Ascending aorta (tissue), 2 donors: ENCODE measurements around the gene TMEM266. TPM values are rescaled to one million over a fixed set of nuclear protein-coding genes. Genes with fewer than 3 reads are reported as not detected.

ENCODE experiments used
- DNase-seq, 2 donors: peaks; one replicate each; pipeline ENCODE4 v3.0.0-alpha.2; 2019; ENCODE audit warnings: low spot score in 2 of 2
- H3K27ac ChIP-seq, 2 donors: fragments of 200-600 bp; sonication (generic); one replicate each; pipeline ENCODE4 v1.5.1; 2016 to 2017; ENCODE audit warnings: mild to moderate bottlenecking in 1 of 2
- H3K27me3 ChIP-seq: fragments of 200-600 bp; sonication (generic); one replicate; pipeline ENCODE4 v1.5.1; 2017
- H3K36me3 ChIP-seq, 2 donors: fragments of 200-600 bp; sonication (generic); one replicate each; pipeline ENCODE4 v1.5.1; 2016
- H3K4me1 ChIP-seq, 2 donors: fragments of 200-600 bp; sonication (generic); one replicate each; pipeline ENCODE4 v1.5.1; 2016 to 2017; ENCODE audit warnings: mild to moderate bottlenecking in 1 of 2
- H3K4me3 ChIP-seq, 2 donors: fragments of 200-600 bp; sonication (generic); one replicate each; pipeline ENCODE4 v1.5.1; 2016 to 2017; ENCODE audit warnings: mild to moderate bottlenecking in 1 of 2
- H3K9me3 ChIP-seq, 2 donors: fragments of 200-600 bp; sonication (generic); one replicate each; pipeline ENCODE4 v1.5.1; 2016
- CTCF ChIP-seq, 3 experiments: fragments of 200-600 bp in 2 of 3; fragments of 450-650 bp in 1 of 3; sonication (generic) in 2 of 3; IDR thresholded peaks; one replicate each; pipeline ENCODE4 v1.5.1; 2016 to 2019; ENCODE audit warnings: antibody characterized with exemption in 3 of 3, mild to moderate bottlenecking in 1 of 3, moderate library complexity in 1 of 3
- intact Hi-C: fragments of 100-400 bp; cut with DNase I; formaldehyde crosslinking; loops from one replicate; pipeline ENCODE4 v1.15.1; 2023
- total RNA-seq: library from RNA; depleted of rRNA; stranded (reverse); fragments of >200 nt; gene quantifications from one replicate; pipeline ENCODE4 v1.1.0, GENCODE V29; 2016

TMEM266 gene
- total RNA-seq, 1 donor from 2014 or later: not detected

DNA sequence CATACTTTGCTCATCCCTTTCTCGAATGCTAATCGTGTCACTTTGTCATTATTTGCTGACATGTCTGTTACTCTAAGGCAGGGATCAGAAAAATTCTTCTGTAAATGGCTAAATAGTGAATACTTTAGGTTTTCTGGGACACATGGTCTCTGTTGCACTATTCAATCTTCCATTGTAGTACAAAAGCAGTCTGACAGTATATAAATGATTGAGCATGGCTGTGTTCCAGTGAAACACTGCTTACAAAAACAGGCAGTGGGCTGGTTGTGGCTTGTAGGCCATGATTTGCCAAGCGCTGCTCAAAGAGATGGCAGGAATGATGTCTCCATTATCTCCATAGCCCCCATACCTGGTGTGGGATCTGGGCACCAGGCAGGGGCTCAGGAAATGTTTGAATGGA lies 45.6 kb downstream of the TMEM266 start:
- TF ChIP-seq CTCF (IDR thresholded peaks at IDR 0.05): no peak
- no peak overlapping the region for H3K4me3 ChIP-seq
- no peak overlapping the region for H3K27ac ChIP-seq
- H3K36me3 ChIP-seq: no peaks in the 10 kb centered on the region
- H3K27me3 ChIP-seq: no peaks in the 10 kb centered on the region
- intact Hi-C loops: no loop called here
- no peaks in the 10 kb centered on the region for H3K4me1 ChIP-seq
- DNase-seq: no peak
- H3K9me3 ChIP-seq: no peaks in the 10 kb centered on the region

GRCh38 chr15:76105911-76106310 lies 46.1 kb downstream of the TMEM266 start:
- Histone ChIP-seq H3K9me3 (no peaks in the 10 kb centered on the region), H3K4me3 (no peak overlapping the region), H3K36me3 (no peaks in the 10 kb centered on the region), H3K27me3 (no peaks in the 10 kb centered on the region), H3K4me1 (no peaks in the 10 kb centered on the region), H3K27ac (no peak overlapping the region)
- intact Hi-C loops: no loop called here
- no peak for DNase-seq
- TF ChIP-seq CTCF (IDR thresholded peaks at IDR 0.05): no peak

GRCh38 chr15:76107169-76107568 lies 47.4 kb downstream of the TMEM266 start:
- intact Hi-C loops: no loop called here
- no peak overlapping the region for H3K4me3 ChIP-seq
- TF ChIP-seq CTCF (IDR thresholded peaks at IDR 0.05): no peak
- no peaks in the 10 kb centered on the region for H3K36me3 ChIP-seq
- H3K9me3 ChIP-seq: no peaks in the 10 kb centered on the region
- no peaks in the 10 kb centered on the region for H3K4me1 ChIP-seq
- no peak overlapping the region for H3K27ac ChIP-seq
- H3K27me3 ChIP-seq: no peaks in the 10 kb centered on the region
- no peak for DNase-seq

DNA sequence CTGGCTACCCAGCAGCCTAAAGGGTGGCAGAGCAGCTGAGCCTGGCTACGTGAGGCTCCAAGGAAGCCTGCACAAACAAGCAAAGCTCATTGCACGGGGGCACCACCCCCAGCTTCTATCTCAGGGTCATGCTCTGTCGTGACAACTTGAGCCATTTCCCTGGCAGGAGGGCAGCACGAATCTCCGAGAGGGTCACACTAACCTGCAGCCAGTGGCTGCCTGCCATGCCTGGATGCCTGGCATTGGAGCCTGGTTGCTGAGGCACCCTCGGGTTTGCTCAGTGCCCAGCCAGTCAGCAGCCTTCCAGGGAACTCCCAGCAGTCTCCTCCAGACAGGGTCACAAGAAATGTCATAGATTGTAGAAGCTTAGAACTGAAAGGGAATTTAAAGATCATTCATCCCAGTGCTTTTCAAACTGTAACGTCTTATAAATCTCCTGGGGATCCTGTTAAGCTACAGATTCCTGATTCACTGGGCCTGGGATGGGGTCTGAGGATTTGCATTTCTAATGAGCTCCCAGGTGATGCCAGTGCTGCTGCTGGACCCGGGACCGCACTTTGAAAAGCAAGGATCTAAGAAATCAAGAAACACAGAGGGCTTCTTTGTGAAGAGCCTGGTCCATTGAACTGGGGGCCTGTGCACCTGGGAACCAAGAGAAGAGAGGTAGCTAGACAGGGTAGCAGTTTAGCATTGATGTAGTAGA lies 48.4 kb downstream of the TMEM266 start:
- no peak for TF ChIP-seq CTCF (IDR thresholded peaks at IDR 0.05)
- Histone ChIP-seq H3K4me3 (no peak overlapping the region), H3K9me3 (no peaks in the 10 kb centered on the region), H3K36me3 (no peaks in the 10 kb centered on the region), H3K27me3 (no peaks in the 10 kb centered on the region), H3K4me1 (no peaks in the 10 kb centered on the region), H3K27ac (no peak overlapping the region)
- intact Hi-C loops: no loop called here
- no peak for DNase-seq

DNA sequence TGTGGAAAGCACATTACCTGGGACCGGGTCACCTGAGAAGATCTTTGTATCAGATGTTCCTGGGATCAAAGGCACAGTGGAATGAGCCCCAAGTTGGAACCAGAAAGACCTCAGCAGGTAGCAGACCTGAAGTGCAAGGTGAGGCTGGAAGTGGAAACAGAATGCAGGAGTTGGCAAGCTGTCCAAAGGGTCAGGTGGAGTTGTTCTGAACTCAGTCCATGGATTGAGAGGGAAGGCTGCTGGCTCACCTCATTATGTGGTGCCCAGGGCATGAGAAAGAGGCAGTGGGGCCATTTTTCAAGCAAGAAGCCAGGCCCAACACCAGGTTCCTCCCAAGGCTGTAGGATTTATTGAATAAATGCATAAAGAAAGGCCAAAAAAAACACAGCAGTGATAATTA lies 49.3 kb downstream of the TMEM266 start:
- Histone ChIP-seq H3K27me3 (no peaks in the 10 kb centered on the region), H3K4me3 (no peak overlapping the region), H3K36me3 (no peaks in the 10 kb centered on the region), H3K4me1 (no peaks in the 10 kb centered on the region), H3K9me3 (no peaks in the 10 kb centered on the region), H3K27ac (no peak overlapping the region)
- no peak for TF ChIP-seq CTCF (IDR thresholded peaks at IDR 0.05)
- intact Hi-C loops: no loop called here
- DNase-seq: no peak

DNA sequence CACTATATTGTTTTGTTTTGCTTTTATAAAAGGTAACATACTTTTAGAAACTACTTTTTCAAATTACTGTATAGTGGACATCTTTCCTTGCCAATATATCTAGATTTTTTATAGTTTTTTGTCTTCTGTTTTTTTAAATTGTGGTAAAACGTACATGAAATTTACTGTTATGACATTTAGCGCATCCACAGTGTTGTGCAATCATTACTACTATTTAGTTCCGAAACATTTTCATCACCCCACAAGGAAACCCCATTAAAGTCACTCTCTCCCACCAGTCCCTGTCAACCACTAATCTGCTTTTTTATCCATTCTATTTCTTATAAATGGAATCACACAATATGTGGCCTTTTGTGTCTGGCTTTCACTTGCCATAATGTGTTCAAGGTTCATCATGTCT lies 54.8 kb downstream of the TMEM266 start:
- Histone ChIP-seq H3K9me3 (no peaks in the 10 kb centered on the region), H3K27me3 (no peaks in the 10 kb centered on the region), H3K4me1 (no peaks in the 10 kb centered on the region), H3K27ac (no peak overlapping the region), H3K36me3 (no peaks in the 10 kb centered on the region), H3K4me3 (no peak overlapping the region)
- intact Hi-C loops: no loop called here
- TF ChIP-seq CTCF (IDR thresholded peaks at IDR 0.05): no peak
- DNase-seq: no peak
